ENCODE results near the gene SEPTIN8.

- TF ChIP-seq POLR2A (IDR thresholded peaks at IDR 0.05) (no peak), CTCF (IDR thresholded peaks at IDR 0.05) (no peak)
These were observed 30.3 kb upstream of the SEPTIN8 start for GRCh38 chr5:132807163-132807838.

Data from ovary (tissue), 3 donors.